ENCODE measurements around the gene WDR18. TPM values are rescaled to one million over a fixed set of nuclear protein-coding genes. Genes with fewer than 3 reads are reported as not detected.
A peak's percentile ranks its signal among the peaks of the same experiment; 100 is the strongest.
"Not testable (repeated sequence)": the region's sequence is repeated elsewhere in the genome, so short reads cannot be mapped to it uniquely, and the experiment has no call there.

WDR18 gene
- total RNA-seq, 1 experiment from 2014 or later = 47.5 TPM

DNA sequence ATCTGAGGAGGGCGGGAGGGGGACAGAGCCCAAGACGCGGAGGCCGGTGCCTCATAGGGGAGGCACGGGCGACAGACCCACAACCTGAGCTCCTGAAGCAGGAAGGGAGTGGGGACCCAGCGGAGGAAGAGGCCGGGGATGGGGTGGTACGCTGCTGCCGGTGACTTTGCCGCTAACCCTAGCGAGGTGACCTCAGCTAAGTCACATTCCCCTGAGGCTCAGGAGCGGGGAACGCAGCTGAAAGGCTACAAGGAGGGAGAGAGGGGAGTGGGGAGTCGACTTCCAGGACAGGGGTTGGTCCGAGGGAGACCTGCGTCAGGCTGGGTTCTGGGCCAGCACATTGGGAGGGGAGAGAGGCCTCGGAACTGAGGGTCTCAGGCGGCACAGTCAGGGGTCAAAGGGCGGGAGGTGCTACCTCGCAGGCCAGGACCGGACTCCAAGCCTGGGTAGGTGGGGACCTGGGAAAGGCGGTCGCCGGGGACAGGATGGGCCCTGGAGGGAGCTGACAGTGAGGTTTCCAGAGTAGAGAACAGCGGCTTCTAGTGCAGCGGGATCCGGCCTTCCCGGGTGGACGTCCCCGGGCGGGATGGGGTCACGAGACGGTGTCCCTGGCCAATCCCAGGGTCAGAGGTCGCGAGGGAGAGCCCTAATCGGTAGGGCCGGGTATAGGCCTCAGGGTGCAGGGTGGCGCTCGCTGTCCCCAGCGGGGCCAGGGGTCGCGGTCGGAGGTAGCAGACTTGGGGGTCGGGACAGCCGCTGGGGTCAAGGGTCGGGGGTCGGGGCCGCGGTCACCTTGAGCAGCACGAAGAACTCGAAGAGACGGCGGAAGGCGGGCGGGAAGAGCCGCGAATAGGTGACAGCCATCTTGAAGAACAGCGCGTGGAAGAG is 36.1 kb downstream of the WDR18 start:
- peaks cover 2% of the 10 kb centered on the region; the same call in 1 of the 2 replicates for H3K36me3 ChIP-seq
- DNase-seq = peak in 1 of 2 experiments; percentile 30
- peak overlapping the region; percentile 74 for H3K4me3 ChIP-seq
- peak overlapping the region; percentile 33; the same call in 1 of the 2 replicates for H3K27ac ChIP-seq
- H3K9me3 ChIP-seq (replicated peaks) = no peaks in the 10 kb centered on the region
- H3K4me1 ChIP-seq = peaks cover 3% of the 10 kb centered on the region; the same call in 1 of the 2 replicates
- H3K27me3 ChIP-seq = no peaks in the 10 kb centered on the region

DNA sequence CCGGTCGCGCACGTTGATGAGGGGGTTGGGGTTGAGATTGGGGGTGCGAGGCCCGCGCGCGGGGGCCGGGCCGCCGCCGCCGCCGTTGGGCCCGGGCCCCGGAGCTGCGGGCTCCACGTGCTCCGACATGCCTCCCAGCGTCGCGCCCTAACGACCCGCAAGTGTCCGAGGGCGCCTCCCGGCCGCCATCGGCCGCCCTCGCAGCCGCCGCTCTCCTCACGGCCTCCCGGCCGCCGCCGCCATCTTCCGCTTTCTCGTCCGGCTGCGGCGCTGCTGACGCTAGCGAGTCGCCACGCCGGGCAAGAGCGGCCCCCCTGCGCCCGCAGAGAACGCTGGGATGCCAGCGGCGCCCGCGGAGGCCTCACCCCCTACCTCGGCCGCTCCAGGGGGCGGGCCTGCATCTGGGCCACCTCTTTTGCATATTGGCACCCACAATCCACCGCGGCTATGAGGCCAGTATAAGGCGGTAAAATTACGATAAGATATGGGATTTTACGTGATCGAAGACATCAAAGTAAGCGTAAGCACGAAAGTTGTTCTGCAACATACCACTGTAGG is 36.8 kb downstream of the WDR18 start, which contains the start of gene TMEM259:
TMEM259 (minus strand) TSS at position 256 of the 558 bp plus-strand sequence; CDS start at position 129, 127 bp downstream.
- H3K36me3 ChIP-seq = 0 out of 2 replicates have a peak, but pooled peaks cover 2% of the 10 kb centered on the region
- no peaks in the 10 kb centered on the region for H3K9me3 ChIP-seq (replicated peaks)
- peak within 1 kb of the TSS; percentile 74 for H3K4me3 ChIP-seq
- H3K27me3 ChIP-seq = no peaks in the 10 kb centered on the region
- H3K4me1 ChIP-seq = peaks cover 3% of the 10 kb centered on the region; the same call in 1 of the 2 replicates
- DNase-seq = peak; percentile 98
- H3K27ac ChIP-seq = peak within 1 kb of the TSS; percentile 92

DNA sequence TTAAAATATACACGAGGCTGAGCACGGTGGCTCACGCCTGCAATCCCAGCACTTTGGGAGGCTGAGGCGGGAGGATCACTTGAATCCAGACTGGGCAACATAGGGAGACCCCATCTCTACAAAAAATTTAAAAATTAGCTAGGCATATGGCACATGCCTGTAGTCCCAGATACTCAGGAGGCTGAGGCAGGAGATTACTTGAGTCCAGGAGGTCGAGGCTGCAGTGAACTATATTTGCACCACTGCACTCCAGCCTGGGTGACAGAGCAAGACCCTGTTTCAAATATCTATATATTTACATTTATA is 39.7 kb downstream of the WDR18 start:
- not testable (repeated sequence) for DNase-seq; H3K9me3 ChIP-seq (replicated peaks); H3K4me1 ChIP-seq; H3K4me3 ChIP-seq; H3K36me3 ChIP-seq; H3K27ac ChIP-seq; H3K27me3 ChIP-seq

DNA sequence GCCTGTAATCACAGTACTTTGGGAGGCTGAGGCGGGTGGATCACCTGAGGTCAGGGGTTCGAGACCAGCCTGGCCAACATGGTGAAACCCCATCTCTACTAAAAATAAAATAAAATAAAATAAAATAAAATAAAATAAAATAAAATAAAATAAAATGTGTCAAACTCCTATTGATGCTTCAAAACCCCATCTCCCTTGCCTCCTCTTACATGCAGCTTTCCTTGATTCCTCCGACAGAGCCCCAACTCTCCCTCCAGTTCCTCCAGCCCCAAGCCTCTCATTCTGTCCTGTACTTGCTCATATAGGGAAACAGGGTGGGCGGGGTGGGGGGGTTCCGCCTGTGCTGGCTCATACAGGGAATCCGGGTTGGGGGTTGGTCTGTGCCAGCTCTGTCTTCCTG is 40.9 kb downstream of the WDR18 start:
- H3K36me3 ChIP-seq; H3K9me3 ChIP-seq (replicated peaks); H3K4me3 ChIP-seq; DNase-seq; H3K4me1 ChIP-seq; H3K27ac ChIP-seq; H3K27me3 ChIP-seq: not testable (repeated sequence)

DNA sequence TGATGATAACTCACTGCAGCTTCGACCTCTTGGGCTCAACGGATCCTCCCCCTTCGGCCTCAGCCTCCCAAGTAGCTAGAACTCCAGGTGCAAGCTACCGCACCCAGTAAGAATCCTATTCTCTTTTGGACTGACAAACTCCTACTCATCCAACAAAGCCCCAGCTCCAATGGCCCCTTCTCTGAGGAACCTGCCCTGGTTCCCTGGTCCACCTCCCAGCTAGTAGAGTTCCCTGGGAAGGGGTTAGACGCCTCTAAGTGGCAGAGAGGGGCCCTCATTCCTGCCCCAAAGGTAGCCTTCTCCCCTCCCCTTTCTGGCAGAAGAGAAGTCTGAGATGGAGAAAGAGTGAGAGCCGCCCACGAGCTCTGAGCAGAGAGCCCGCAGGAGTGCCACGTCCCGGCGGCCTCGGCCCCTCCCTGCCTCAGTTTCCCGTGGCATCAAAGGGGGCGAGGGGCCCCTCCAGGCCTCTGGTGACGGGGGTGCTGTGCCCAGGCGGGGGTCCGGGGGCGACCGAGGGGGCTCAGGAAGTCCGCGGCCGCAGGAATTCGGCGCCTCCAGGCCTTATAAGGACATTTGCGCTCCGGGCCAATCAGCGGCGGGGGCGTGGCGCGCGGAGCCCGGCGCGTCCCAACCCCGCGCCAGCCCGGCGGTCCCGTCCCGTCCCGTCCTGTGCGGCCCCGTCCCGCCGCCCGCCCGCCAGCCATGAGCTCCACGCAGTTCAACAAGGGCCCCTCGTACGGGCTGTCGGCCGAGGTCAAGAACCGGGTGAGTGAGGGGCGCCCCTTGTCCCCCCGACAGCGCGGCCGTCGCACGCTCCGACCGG is 42.0 kb downstream of the WDR18 start, which contains the start of gene CNN2:
CNN2 (plus strand) TSS at position 649 of the 823 bp plus-strand sequence; CDS start at position 703, 54 bp downstream.
- peaks cover 8% of the 10 kb centered on the region for H3K36me3 ChIP-seq
- H3K27ac ChIP-seq = peak within 1 kb of the TSS; percentile 79
- H3K9me3 ChIP-seq (replicated peaks) = no peaks in the 10 kb centered on the region
- H3K27me3 ChIP-seq = no peaks in the 10 kb centered on the region
- DNase-seq = peak; percentile 76 to 79
- peaks cover 3% of the 10 kb centered on the region; the same call in 1 of the 2 replicates for H3K4me1 ChIP-seq
- peak within 1 kb of the TSS; percentile 97 for H3K4me3 ChIP-seq

DNA sequence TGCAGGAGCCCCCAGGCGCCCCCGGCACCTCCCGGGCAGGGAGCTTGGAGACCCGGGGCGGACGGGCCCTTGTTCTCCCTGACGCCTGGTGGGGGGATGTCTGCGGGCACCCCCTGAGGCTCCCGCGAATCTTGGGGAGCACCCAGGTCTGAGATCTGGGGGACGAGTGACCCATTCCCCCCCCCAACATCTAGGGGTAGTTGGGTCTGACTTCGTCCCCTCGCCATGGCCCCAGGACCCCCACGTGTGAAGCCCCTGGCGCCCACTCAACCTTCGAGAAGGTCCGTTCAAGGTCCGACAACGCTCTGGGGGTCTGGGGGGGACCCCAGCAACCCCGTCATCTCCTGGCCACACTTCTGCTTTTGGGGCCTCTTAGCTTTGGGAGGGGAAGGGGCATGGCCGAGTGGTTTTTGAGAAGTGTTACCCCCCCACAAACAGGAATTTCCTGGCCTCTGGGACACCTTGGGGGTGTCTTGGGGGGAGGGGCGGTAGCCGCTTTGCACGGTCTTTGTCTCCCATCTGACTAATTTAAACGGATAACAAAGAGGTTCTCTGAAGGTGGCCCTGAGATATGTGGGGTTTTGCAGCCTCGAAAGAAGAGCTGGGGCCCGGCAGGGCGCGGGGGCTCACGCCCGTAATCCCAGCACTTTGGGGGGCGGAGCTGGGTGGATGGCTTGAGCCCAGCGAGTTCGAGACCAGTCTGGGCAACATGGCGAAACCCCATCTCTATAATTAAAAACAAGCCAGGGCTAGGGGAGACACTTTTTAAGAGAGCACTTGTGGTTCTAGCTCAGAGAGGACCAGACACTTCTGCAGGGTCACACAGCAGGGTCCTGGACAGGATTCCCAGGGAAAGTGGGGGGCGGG is 42.9 kb downstream of the WDR18 start:
- Histone ChIP-seq H3K27me3 (no peaks in the 10 kb centered on the region), H3K36me3 (peaks cover 13% of the 10 kb centered on the region), H3K27ac (peak overlapping the region; percentile 79), H3K4me1 (peaks cover 3% of the 10 kb centered on the region; the same call in 1 of the 2 replicates), H3K9me3 (replicated peaks) (no peaks in the 10 kb centered on the region), H3K4me3 (peak overlapping the region; percentile 97)
- DNase-seq = peak; percentile 47 to 54

DNA sequence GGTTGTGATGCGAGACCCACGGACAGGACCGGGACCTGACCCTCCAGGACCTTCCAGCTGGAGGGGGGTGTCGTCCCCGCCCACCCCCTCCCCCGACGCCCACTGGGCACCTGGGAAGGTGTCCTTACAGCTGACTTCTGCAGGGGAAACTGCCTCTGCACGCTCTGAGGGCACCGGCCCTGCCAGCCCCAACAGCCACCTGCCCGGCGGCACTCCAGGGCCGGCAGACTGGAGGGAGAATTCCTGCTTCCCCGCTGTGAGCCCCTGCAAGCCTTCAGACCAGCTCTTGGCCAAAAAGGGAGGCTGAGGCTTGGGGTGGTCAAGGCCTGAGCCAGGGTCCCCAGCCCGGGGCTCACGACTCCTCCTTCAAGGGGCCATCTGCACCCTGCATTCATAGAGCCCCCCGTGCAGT is 43.5 kb downstream of the WDR18 start:
- Histone ChIP-seq H3K4me3 (peak overlapping the region; percentile 97), H3K27ac (peak overlapping the region; percentile 79), H3K36me3 (peaks cover 19% of the 10 kb centered on the region), H3K4me1 (no peaks in the 10 kb centered on the region; the same call in 1 of the 2 replicates), H3K9me3 (replicated peaks) (no peaks in the 10 kb centered on the region), H3K27me3 (no peaks in the 10 kb centered on the region)
- peak in 1 of 2 experiments; percentile 42 for DNase-seq

DNA sequence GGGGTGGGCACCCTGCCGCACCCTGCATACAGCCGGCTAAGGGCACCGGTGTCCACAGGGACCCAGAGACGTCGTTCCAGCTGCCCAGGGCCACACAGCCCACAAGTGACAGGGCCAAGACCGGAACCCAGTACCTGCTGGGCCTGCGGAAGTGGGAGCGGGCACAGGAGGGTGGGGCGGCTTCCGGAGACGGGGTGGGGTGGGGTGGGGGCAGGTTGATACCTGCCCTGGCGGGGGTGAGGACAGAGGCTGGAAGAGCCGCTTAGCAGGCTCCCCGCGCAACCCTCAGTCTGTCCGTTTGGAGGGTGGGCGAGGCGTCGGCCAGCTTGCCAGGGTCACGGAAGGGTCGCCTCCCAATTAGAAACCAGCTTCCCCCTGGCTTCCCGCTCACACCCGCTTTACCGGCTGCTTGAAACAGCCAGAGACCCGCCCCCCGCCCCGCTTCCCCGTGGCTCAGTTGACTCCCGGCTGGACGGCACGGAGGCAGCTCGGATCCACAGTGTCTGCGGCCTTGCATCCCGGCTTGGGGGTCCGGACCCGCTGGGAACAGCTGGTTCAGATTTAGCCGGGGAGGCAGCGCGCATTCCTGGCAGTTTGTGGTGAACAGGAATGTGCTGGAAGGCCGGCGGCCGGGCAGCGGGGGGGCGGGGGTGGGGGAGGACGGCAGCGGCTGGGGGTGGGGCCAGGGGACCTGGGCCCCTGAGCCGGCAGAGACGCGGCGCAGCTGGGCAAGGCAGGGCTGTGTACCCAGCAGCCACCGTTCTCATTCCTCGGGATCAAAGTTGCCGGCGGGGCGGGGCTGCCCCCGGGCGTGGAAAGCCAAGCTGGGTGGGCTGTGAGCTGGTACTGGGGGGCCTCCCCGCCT is 44.1 kb downstream of the WDR18 start:
- H3K27me3 ChIP-seq = no peaks in the 10 kb centered on the region
- DNase-seq = peak; percentile 96 to 97
- no peaks in the 10 kb centered on the region for H3K4me1 ChIP-seq
- H3K36me3 ChIP-seq = peaks cover 26% of the 10 kb centered on the region
- no peaks in the 10 kb centered on the region for H3K9me3 ChIP-seq (replicated peaks)
- H3K4me3 ChIP-seq = peak overlapping the region; percentile 97
- peak overlapping the region; percentile 79 for H3K27ac ChIP-seq

DNA sequence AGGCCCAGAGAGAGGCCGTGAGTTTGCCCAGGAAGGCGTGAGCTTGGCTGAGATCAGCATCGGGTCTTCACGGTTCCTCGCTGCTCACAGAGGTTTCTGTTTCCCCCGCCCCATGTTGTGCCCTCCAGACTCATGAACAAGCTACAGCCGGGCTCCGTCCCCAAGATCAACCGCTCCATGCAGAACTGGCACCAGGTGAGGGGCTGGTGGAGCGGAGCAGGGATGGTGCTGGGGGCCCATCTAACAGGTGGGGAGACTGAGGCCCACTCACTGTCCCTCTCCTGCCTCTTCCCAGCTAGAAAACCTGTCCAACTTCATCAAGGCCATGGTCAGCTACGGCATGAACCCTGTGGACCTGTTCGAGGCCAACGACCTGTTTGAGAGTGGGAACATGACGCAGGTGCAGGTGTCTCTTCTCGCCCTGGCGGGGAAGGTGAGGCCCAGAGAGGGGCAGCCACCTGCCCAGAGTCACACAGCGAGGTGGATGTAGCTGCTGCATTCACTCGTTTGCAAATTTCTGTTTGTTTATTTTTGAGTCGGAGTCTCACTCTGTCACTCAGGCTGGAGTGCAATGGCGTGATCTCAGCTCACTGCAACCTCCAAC is 48.2 kb downstream of the WDR18 start:
- Histone ChIP-seq H3K27me3 (no peaks in the 10 kb centered on the region), H3K4me1 (no peaks in the 10 kb centered on the region), H3K9me3 (replicated peaks) (no peaks in the 10 kb centered on the region), H3K27ac (no peak overlapping the region), H3K4me3 (no peak overlapping the region), H3K36me3 (peaks cover 46% of the 10 kb centered on the region)
- DNase-seq = no peak

DNA sequence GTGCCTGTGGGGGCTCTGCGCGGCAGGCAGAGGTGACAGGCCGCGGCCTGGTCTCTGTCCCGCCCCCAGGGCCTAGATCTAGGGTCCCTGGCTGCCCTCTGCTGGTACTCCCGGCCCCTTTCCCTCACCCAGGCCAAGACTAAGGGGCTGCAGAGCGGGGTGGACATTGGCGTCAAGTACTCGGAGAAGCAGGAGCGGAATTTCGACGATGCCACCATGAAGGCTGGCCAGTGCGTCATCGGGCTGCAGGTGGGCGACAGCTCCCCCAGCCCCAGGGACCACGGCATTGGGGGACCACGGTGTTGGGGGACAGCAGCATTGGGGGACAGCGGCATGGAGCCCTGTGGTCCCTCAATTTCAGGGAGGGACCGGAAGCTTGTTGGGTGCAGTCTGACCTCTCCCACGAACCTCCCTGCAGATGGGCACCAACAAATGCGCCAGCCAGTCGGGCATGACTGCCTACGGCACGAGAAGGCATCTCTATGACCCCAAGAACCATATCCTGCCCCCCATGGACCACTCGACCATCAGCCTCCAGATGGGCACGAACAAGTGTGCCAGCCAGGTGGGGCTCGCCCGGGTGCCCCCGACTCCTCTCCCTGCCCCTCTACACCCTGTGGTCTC is 52.0 kb downstream of the WDR18 start:
- Histone ChIP-seq H3K4me3 (no peak overlapping the region), H3K4me1 (peaks cover 3% of the 10 kb centered on the region), H3K27me3 (no peaks in the 10 kb centered on the region), H3K36me3 (peaks cover 38% of the 10 kb centered on the region), H3K9me3 (replicated peaks) (no peaks in the 10 kb centered on the region), H3K27ac (no peak overlapping the region)
- no peak for DNase-seq

DNA sequence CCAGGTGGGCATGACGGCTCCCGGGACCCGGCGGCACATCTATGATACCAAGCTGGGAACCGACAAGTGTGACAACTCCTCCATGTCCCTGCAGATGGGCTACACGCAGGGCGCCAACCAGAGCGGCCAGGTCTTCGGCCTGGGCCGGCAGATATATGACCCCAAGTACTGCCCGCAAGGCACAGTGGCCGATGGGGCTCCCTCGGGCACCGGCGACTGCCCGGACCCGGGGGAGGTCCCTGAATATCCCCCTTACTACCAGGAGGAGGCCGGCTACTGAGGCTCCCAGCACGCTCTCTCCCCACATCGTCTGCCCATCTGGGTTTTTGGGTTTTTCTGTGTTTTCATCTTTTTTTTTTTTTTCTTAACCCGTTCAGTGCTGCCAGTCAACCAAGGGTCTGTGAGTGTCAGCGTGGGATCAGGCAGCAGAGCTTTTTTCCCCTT is 53.5 kb downstream of the WDR18 start:
- Histone ChIP-seq H3K36me3 (peaks cover 26% of the 10 kb centered on the region), H3K27me3 (no peaks in the 10 kb centered on the region), H3K4me1 (peaks cover 19% of the 10 kb centered on the region), H3K27ac (no peak overlapping the region), H3K9me3 (replicated peaks) (no peaks in the 10 kb centered on the region), H3K4me3 (no peak overlapping the region)
- no peak for DNase-seq

DNA sequence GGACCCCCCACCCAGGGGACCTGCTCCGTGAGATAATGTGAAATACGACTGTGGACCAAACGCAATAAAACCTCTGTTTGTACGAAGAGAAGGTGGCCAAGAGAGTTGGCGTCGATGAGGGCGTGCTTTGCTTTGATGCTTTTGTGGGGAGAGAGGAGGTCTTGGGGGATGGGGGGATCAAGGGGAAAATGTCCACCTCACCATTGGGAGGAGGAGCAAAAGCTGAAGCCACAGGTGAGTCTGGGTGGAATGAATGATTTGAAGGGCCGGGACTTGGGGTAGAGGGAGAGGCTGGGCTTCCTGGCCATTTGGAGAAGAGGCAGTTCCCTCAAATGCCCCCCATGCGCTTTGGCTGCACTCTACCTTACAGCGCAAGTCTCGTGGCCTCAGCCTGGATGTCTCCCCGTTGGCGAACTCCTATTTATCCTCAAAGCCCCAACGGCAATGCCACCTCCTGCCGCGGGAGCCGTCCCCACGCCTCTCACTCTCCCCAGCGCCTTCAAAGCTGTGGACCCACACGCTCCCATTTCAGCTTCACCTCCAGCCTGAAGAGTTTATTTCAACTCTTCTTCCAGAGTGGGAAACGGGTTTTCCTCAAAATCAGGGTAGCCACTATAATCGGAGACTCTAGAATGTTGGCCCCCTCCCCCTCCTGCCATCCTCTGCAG is 55.0 kb downstream of the WDR18 start:
- Histone ChIP-seq H3K27me3 (no peaks in the 10 kb centered on the region), H3K4me3 (no peak overlapping the region), H3K27ac (no peak overlapping the region), H3K9me3 (replicated peaks) (no peaks in the 10 kb centered on the region), H3K36me3 (peaks cover 18% of the 10 kb centered on the region), H3K4me1 (peaks cover 26% of the 10 kb centered on the region)
- no peak for DNase-seq

Data from SJCRH30 (cell line).